GM12865 (cell line): ENCODE data around the gene OST4.

Experiments used
- DNase-seq: peaks from one replicate; pipeline ENCODE4 v3.0.0; 2010; ENCODE audit warnings: low read depth
- H3K4me3 ChIP-seq: 2 replicates; pipeline ENCODE4 v1.5.1; 2011; ENCODE audit warnings: mild to moderate bottlenecking, low read depth, low read length, control low read depth
- TF ChIP-seq, protein P1 (sequence below): IDR thresholded peaks from 2 replicates; pipeline ENCODE4 v1.5.1; 2011; ENCODE audit warnings: low read length, control low read depth, low read depth, inconsistent platforms; ENCODE audit not compliant: insufficient read depth; ENCODE audit errors: missing control alignments

Gene OST4

DNA sequence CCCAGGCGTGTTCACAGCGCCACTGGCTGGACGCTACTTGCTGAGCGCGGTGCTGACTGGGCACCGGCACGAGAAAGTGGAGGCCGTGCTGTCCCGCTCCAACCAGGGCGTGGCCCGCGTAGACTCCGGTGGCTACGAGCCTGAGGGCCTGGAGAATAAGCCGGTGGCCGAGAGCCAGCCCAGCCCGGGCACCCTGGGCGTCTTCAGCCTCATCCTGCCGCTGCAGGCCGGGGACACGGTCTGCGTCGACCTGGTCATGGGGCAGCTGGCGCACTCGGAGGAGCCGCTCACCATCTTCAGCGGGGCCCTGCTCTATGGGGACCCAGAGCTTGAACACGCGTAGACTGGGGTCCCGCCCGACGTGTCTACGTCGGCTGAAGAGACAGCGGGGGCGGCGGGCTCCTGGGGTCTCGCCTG is 14.2 kb upstream of the OST4 start:
- peak overlapping the region; percentile 79 for H3K4me3 ChIP-seq
- TF ChIP-seq, protein P1, sequence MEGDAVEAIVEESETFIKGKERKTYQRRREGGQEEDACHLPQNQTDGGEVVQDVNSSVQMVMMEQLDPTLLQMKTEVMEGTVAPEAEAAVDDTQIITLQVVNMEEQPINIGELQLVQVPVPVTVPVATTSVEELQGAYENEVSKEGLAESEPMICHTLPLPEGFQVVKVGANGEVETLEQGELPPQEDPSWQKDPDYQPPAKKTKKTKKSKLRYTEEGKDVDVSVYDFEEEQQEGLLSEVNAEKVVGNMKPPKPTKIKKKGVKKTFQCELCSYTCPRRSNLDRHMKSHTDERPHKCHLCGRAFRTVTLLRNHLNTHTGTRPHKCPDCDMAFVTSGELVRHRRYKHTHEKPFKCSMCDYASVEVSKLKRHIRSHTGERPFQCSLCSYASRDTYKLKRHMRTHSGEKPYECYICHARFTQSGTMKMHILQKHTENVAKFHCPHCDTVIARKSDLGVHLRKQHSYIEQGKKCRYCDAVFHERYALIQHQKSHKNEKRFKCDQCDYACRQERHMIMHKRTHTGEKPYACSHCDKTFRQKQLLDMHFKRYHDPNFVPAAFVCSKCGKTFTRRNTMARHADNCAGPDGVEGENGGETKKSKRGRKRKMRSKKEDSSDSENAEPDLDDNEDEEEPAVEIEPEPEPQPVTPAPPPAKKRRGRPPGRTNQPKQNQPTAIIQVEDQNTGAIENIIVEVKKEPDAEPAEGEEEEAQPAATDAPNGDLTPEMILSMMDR = no peak
- peak; percentile 66 for DNase-seq

DNA sequence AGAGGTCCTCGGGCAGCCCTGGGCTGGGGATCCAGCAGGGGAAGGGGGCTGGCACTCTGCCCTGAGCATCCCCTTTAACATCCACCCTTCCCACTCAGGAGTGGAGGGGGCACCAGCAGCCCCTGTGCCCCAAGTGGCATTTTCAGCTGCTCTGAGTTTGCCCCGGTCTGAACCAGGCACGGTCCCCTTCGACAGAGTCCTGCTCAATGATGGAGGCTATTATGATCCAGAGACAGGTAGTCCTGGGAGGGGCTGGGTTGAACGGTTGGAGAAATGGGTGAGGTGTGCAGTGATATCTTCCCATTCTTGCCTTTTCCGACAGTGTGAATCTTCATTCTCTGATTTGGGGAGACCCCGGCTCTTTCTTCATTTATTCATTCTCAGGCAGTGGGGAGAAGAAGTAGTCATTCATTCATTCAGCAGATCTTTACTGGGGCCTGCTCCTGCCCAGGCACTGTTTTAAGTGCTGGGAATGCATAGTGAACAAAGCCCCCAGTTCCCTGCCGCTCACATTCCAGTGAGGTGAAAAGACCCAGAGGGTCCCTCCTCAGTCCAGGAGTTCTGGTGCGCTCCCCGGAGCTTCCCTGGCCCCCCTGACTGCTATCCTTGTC is 13.7 kb upstream of the OST4 start:
- TF ChIP-seq, protein P1 = no peak
- DNase-seq = no peak
- peak overlapping the region; percentile 79 for H3K4me3 ChIP-seq

DNA sequence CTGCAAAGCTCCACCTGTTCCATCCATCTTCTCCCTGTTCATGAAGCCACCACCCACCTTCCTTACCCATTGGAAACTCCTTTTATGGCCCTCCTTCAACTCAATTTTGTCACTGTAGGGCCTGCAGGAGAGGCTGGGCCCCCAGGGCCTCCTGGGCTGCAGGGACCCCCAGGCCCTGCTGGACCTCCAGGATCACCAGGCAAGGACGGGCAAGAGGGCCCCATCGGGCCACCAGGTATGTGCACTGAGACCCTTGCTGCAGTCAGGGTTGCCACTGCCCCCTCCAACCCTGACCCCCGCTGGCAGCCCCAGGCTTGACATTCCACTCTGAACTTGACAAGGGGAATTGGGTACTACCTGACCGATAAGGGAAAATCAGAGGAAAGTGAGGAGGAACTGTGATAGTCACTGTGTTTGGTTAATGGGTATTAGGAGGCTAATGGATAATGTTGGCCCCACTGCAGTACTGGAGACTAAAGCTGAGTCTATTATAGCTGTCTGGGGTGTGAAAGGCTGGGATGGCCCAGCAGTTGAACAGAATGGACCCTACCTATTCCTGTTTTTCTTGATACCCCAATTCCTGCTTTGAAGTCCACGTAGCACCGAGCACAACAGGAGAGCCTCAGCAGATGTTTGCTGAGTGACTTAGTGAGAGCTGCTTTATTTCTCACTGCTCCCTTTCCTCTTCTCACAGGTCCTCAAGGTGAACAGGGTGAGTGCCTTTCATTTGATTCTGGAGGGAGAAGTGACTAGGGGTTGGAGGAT is 13.0 kb upstream of the OST4 start:
- H3K4me3 ChIP-seq = no peak overlapping the region
- no peak for DNase-seq
- TF ChIP-seq, protein P1 = no peak

DNA sequence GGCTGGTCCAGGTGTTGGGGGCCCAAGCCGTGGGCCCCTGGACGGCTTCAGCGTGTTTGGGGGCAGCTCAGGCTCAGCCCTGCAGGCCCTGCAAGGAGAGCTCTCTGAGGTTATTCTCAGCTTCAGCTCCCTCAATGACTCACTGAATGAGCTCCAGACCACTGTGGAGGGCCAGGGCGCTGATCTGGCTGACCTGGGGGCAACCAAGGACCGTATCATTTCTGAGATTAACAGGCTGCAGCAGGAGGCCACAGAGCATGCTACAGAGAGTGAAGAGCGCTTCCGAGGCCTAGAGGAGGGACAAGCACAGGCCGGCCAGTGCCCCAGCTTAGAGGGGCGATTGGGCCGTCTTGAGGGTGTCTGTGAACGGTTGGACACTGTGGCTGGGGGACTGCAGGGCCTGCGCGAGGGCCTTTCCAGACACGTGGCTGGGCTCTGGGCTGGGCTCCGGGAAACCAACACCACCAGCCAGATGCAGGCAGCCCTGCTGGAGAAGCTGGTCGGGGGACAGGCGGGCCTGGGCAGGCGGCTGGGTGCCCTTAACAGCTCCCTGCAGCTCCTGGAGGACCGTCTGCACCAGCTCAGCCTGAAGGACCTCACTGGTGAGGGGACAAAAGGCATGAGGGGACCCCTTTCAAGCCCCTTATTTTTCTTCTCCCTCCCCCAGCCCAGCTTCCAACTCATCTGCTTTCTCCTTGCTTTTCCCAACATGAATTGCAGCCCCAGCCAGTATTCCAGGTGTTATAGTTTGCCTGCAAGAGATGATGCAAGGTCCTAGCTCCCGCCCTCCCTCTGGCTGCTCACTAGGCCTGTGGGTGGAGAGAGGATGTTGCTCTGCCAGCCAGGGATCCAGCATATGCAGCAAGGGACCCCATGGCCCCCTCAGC is 12.2 kb upstream of the OST4 start:
- no peak for DNase-seq
- TF ChIP-seq, protein P1 = no peak
- no peak overlapping the region for H3K4me3 ChIP-seq

DNA sequence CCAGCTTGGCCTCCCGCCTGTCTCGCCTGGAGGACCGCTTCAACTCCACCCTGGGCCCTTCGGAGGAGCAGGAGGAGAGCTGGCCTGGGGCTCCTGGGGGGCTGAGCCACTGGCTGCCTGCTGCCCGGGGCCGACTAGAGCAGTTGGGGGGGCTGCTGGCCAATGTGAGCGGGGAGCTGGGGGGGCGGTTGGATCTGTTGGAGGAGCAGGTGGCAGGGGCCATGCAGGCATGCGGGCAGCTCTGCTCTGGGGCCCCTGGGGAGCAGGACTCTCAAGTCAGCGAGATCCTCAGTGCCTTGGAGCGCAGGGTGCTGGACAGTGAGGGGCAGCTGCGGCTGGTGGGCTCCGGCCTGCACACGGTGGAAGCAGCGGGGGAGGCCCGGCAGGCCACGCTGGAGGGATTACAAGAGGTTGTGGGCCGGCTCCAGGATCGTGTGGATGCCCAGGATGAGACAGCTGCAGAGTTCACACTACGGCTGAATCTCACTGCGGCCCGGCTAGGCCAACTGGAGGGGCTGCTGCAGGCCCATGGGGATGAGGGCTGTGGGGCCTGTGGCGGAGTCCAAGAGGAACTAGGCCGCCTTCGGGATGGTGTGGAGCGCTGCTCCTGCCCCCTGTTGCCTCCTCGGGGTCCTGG is 11.4 kb upstream of the OST4 start:
- H3K4me3 ChIP-seq = no peak overlapping the region
- TF ChIP-seq, protein P1 = no peak
- no peak for DNase-seq

DNA sequence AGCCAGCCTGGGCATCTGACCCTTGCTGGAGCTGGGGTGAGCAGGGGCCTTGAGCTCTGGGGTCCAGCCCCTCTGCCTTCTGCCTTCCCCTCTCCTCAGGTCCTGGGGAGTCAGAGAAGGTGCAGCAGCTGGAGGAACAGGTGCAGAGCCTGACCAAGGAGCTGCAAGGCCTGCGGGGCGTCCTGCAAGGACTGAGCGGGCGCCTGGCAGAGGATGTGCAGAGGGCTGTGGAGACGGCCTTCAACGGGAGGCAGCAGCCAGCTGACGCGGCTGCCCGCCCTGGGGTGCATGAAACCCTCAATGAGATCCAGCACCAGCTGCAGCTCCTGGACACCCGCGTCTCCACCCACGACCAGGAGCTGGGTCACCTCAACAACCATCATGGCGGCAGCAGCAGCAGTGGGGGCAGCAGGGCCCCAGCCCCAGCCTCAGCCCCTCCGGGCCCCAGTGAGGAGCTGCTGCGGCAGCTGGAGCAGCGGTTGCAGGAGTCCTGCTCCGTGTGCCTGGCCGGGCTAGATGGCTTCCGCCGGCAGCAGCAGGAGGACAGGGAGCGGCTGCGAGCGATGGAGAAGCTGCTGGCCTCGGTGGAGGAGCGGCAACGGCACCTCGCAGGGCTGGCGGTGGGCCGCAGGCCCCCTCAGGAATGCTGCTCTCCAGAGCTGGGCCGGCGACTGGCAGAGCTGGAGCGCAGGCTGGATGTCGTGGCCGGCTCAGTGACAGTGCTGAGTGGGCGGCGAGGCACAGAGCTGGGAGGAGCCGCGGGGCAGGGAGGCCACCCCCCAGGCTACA is 10.7 kb upstream of the OST4 start:
- TF ChIP-seq, protein P1 = no peak
- H3K4me3 ChIP-seq = no peak overlapping the region; the same call in 1 of the 2 replicates
- DNase-seq = no peak
